H7 (cell line): Measurements from ENCODE around the gene PCDHB7. TPM values are rescaled to one million over a fixed set of nuclear protein-coding genes. Genes with fewer than 3 reads are reported as not detected.
"Not testable (repeated sequence)": the region's sequence is repeated elsewhere in the genome, so short reads cannot be mapped to it uniquely, and the experiment has no call there.

Experiments used
- DNase-seq: peaks from one replicate; pipeline ENCODE4 v3.0.0; 2012
- H3K27me3 ChIP-seq: 2 replicates; pipeline ENCODE4 v1.6.0; 2011; ENCODE audit warnings: mild to moderate bottlenecking, low read length; ENCODE audit not compliant: control insufficient read depth, insufficient read depth
- H3K36me3 ChIP-seq: replicated peaks from 2 replicates; pipeline ENCODE4 v1.5.1; 2011; ENCODE audit warnings: low read length; ENCODE audit not compliant: control insufficient read depth, insufficient read depth
- H3K4me3 ChIP-seq: 2 replicates; pipeline ENCODE4 v1.5.1; 2011; ENCODE audit warnings: low read depth, mild to moderate bottlenecking, control low read depth, low read length, moderate library complexity; ENCODE audit not compliant: insufficient read depth
- total RNA-seq: library from RNA; depleted of rRNA; stranded (reverse); fragments of >200 nt; shearing (Covaris generic); gene quantifications from 2 replicates; pipeline ENCODE4 v1.2.3, GENCODE V29; 2014; rRNA removed

The PCDHB7 gene
- 0.03 TPM in 1 of 2 replicates, not detected in the other for total RNA-seq

DNA sequence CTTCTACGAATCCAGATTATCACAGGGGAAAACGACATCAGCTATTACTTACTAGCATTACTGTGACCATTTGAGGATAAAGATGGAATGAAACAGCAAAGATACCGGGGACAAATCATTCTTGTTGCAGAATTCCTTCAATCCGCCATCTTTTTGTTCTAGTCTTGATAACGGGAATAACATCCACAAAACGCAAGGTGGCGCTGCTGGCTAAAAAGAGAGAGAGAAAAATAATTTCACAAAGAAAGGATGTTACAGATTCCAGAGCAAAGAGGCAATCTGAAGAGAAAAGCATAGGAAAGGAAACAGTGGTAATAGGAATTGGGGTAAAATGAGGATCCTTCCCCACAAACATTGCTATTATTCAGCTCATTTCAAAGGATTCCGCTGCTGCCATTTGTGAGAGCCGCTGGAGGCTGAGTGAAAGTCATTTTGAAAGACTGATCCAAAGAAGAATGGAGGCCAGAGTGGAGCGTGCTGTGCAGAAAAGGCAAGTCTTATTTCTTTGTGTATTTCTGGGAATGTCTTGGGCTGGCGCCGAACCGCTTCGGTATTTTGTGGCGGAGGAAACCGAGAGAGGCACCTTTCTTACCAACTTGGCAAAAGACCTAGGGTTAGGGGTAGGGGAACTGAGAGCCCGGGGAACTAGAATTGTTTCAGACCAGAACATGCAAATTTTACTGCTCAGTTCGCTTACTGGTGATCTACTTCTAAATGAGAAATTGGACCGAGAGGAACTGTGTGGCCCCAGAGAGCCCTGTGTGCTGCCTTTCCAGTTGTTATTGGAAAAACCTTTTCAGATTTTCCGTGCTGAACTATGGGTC is at the start of gene PCDHB7:
Gene PCDHB7 (plus strand): TSS at position 264 of the 824 bp plus-strand sequence. CDS start 192 bp downstream, at position 456.
- H3K36me3 ChIP-seq, result no peaks in the 10 kb centered on the region
- peak; percentile 76 for DNase-seq
- H3K4me3 ChIP-seq, result no peak within 1 kb of the TSS
- H3K27me3 ChIP-seq, result no peaks in the 10 kb centered on the region

DNA sequence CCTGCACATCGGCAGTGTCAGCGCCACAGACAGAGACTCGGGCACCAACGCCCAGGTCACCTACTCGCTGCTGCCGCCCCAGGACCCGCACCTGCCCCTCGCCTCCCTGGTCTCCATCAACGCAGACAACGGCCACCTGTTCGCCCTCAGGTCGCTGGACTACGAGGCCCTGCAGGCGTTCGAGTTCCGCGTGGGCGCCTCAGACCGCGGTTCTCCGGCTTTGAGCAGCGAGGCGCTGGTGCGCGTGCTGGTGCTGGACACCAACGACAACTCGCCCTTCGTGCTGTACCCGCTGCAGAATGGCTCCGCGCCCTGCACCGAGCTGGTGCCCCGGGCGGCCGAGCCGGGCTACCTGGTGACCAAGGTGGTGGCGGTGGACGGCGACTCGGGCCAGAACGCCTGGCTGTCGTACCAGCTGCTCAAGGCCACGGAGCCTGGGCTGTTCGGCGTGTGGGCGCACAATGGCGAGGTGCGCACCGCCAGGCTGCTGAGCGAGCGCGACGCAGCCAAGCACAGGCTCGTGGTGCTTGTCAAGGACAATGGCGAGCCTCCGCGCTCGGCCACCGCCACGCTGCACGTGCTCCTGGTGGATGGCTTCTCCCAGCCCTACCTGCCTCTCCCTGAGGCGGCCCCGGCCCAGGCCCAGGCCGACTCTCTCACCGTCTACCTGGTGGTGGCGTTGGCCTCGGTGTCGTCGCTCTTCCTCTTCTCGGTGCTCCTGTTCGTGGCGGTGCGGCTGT is 48.9 kb upstream of the PCDHB7 start:
- not testable (repeated sequence) for H3K36me3 ChIP-seq, DNase-seq, H3K4me3 ChIP-seq, H3K27me3 ChIP-seq

DNA sequence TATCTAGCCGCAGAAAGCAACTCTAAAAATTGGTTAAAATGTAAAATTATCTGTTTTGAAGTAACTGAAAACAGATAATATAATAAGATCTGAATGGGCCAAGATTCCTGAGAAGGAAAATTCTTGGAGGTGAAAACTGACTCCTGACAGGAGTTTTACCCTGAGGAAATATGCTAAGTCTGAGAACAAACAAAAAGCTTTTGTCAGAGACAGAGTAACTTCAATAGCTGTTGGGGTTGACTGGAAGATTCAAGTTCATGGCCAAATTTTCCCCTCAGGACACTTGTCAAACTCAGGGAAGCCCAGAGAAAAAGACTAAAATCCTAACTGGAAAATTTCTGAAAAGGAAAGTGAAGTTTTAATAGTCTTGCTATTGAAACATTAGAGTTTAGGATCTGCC is 45.1 kb upstream of the PCDHB7 start:
- DNase-seq, result no peak
- Histone ChIP-seq H3K36me3 (no peaks in the 10 kb centered on the region), H3K4me3 (no peak overlapping the region), H3K27me3 (no peaks in the 10 kb centered on the region)

DNA sequence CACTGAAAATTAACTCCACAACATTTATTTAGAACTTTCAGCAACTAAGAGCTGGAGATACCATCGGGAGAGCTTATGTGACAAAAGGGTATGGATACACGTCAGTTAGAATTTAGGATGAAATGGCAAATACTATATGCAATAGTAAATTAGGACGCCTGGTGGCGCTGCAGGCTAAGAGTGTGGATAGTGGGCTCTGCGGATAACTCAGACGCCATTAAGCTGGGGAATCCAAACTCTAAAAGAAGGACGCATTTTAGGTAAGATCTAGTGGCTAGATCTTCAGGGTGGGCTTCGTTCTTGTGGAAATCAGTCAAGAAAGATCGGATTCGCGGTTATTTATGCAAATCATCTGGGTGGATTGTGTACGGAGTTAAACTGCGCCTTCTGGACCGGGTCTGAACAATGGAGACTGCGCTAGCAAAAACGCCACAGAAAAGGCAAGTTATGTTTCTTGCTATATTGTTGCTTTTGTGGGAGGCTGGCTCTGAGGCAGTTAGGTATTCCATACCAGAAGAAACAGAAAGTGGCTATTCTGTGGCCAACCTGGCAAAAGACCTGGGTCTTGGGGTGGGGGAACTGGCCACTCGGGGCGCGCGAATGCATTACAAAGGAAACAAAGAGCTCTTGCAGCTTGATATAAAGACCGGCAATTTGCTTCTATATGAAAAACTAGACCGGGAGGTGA is 37.3 kb upstream of the PCDHB7 start, which contains the start of gene PCDHB5:
Gene PCDHB5 (plus strand): TSS at position 177 of the 688 bp plus-strand sequence. CDS start 229 bp downstream, at position 406.
- Histone ChIP-seq H3K36me3 (no peaks in the 10 kb centered on the region), H3K4me3 (peak within 1 kb of the TSS; percentile 44; the same call in 1 of the 2 replicates), H3K27me3 (no peaks in the 10 kb centered on the region)
- peak; percentile 53 for DNase-seq

DNA sequence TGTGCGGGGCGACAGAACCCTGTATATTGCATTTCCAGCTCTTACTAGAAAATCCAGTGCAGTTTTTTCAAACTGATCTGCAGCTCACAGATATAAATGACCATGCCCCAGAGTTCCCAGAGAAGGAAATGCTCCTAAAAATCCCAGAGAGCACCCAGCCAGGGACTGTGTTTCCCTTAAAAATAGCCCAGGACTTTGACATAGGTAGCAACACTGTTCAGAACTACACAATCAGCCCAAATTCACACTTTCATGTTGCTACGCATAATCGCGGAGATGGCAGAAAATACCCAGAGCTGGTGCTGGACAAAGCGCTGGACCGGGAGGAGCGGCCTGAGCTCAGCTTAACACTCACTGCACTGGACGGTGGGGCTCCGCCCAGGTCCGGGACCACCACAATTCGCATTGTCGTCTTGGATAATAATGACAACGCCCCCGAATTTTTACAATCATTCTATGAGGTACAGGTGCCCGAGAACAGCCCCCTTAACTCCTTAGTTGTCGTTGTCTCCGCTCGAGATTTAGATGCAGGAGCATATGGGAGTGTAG is 36.7 kb upstream of the PCDHB7 start:
- Histone ChIP-seq H3K36me3 (no peaks in the 10 kb centered on the region), H3K4me3 (peak overlapping the region; percentile 44; the same call in 1 of the 2 replicates), H3K27me3 (no peaks in the 10 kb centered on the region)
- no peak for DNase-seq

DNA sequence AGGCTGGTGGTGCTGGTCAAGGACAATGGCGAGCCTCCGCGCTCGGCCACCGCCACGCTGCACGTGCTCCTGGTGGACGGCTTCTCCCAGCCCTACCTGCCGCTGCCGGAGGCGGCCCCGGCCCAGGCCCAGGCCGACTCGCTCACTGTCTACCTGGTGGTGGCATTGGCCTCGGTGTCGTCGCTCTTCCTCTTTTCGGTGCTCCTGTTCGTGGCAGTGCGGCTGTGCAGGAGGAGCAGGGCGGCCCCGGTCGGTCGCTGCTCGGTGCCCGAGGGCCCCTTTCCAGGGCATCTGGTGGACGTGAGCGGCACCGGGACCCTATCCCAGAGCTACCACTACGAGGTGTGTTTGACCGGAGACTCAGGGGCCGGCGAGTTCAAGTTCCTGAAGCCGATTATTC is 35.1 kb upstream of the PCDHB7 start:
- DNase-seq, result not testable (repeated sequence)

DNA sequence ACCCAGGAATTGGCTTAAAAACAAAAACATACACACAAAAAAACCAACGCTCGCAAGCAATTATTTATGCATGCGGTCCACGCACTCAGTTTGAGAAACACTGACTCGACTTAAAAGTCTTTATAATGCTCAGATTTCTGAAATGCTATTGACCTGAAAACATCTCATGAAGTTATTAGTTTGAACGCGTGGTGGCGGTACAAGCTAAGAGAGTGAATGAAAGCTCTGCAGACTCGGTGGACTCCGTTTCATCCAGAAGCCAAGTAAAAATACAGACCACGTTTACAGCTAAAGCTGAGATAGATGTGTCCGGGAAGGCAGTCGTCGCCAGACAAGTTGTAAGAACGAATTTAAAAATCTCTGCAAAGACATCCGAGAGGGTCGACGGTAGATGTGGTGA is 22.6 kb upstream of the PCDHB7 start, which contains the start of gene PCDHB6:
Gene PCDHB6 (plus strand): TSS at position 246 of the 400 bp plus-strand sequence. CDS start 201 bp downstream, outside the sequence.
- peak; percentile 70 for DNase-seq
- Histone ChIP-seq H3K27me3 (no peaks in the 10 kb centered on the region), H3K4me3 (no peak within 1 kb of the TSS), H3K36me3 (no peaks in the 10 kb centered on the region)

More for the DNA sequence above, 35.1 kb upstream of the PCDHB7 start:
- H3K4me3 ChIP-seq, H3K36me3 ChIP-seq, H3K27me3 ChIP-seq: not testable (repeated sequence)

DNA sequence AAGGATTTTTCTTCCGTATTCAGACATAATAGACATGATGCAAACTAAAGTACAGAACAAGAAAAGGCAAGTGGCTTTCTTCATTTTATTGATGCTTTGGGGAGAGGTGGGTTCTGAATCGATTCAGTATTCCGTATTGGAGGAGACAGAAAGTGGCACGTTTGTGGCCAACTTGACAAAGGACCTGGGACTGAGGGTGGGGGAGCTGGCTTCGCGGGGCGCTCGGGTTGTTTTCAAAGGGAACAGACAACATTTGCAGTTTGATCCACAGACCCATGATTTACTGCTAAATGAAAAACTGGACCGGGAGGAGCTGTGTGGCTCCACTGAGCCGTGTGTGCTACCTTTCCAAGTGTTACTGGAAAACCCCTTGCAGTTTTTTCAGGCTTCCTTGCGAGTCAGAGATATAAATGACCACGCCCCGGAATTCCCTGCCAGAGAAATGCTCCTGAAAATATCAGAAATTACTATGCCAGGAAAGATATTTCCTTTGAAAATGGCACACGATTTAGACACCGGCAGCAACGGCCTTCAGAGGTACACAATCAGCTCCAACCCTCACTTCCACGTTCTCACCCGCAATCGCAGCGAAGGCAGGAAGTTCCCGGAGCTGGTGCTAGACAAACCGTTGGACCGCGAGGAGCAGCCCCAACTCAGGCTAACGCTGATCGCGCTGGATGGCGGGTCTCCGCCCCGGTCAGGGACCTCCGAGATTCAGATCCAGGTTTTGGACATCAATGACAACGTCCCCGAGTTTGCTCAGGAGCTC is 22.0 kb upstream of the PCDHB7 start:
- Histone ChIP-seq H3K27me3 (no peaks in the 10 kb centered on the region), H3K36me3 (no peaks in the 10 kb centered on the region), H3K4me3 (no peak overlapping the region)
- DNase-seq, result no peak

DNA sequence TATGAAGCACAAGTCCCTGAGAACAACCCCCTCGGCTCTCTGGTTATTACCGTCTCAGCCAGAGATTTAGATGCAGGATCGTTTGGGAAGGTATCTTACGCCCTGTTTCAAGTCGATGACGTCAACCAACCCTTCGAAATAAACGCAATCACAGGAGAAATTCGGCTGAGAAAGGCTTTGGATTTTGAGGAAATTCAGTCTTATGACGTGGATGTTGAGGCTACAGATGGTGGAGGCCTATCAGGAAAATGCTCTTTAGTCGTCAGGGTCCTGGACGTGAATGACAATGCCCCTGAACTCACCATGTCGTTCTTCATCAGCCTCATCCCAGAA is 21.5 kb upstream of the PCDHB7 start:
- Histone ChIP-seq H3K36me3 (no peaks in the 10 kb centered on the region), H3K27me3 (no peaks in the 10 kb centered on the region), H3K4me3 (no peak overlapping the region)
- no peak for DNase-seq

DNA sequence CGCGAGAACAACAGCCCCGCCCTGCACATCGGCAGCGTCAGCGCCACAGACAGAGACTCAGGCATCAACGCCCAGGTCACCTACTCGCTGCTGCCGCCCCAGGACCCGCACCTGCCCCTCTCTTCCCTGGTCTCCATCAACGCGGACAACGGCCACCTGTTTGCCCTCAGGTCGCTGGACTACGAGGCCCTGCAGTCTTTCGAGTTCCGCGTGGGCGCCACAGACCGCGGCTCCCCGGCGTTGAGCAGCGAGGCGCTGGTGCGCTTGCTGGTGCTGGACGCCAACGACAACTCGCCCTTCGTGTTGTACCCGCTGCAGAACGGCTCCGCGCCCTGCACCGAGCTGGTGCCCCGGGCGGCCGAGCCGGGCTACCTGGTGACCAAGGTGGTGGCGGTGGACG is 20.8 kb upstream of the PCDHB7 start:
- not testable (repeated sequence) for DNase-seq, H3K27me3 ChIP-seq, H3K4me3 ChIP-seq, H3K36me3 ChIP-seq

DNA sequence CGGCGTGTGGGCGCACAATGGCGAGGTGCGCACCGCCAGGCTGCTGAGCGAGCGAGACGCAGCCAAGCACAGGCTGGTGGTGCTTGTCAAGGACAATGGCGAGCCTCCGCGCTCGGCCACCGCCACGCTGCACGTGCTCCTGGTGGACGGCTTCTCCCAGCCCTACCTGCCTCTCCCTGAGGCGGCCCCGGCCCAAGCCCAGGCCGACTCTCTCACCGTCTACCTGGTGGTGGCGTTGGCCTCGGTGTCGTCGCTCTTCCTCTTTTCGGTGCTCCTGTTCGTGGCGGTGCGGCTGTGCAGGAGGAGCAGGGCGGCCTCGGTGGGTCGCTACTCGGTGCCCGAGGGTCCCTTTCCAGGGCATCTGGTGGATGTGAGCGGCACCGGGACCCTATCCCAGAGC is 20.3 kb upstream of the PCDHB7 start:
- not testable (repeated sequence) for H3K36me3 ChIP-seq, DNase-seq, H3K4me3 ChIP-seq, H3K27me3 ChIP-seq

DNA sequence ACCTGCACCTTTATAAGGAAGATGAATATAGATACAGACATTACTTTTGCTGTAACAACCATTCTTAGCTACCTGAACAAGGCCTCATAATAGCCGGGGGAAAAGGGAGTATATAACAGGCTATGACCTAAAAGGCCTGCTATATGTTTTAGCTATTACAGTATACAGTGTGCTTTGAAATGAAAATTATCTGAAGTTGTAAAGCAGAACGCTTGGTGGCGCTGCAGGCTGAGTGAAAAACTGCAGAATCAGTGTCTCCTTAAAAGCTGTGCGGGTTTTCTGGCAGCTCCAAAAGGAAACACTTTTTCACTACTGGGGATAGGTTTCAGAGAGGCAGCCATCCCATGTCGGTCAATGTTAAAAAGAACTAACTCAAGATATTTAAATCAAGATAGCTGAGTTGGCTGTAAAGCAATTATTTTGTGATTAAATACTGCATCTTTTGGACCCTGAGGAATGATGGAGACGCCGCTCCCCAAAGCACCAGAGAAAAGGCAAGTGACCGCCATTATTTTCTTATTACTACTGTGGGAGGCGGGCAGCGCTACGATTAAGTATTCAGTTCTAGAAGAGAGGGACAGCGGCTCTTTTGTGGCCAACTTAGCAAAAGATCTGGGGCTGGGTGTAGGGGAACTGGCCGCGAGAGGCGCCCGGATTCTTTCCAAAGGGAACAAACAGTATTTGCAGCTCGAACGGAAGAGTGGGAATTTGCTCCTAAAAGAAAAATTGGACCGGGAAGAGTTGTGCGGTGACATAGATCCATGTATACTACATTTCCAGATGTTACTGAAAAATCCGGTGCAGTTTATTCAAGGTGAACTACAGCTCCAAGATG is 16.7 kb upstream of the PCDHB7 start:
- Histone ChIP-seq H3K36me3 (no peaks in the 10 kb centered on the region), H3K27me3 (no peaks in the 10 kb centered on the region), H3K4me3 (no peak overlapping the region)
- peak; percentile 67 for DNase-seq

DNA sequence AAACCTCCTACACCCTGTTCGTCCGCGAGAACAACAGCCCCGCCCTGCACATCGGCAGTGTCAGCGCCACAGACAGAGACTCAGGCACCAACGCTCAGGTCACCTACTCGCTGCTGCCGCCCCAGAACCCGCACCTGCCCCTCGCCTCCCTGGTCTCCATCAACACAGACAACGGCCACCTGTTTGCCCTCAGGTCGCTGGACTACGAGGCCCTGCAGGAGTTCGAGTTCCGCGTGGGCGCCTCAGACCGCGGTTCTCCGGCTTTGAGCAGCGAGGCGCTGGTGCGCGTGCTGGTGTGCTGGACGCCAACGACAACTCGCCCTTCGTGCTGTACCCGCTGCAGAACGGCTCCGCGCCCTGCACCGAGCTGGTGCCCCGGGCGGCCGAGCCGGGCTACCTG is 15.1 kb upstream of the PCDHB7 start:
- H3K36me3 ChIP-seq, H3K4me3 ChIP-seq, H3K27me3 ChIP-seq, DNase-seq: not testable (repeated sequence)
